Measurements from ENCODE around the gene GDPD4. TPM values are rescaled to one million over a fixed set of nuclear protein-coding genes. Genes with fewer than 3 reads are reported as not detected.

The GDPD4 gene
- total RNA-seq, 1 donor from 2014 or later, result not detected

GRCh38 chr11:77196961-77197360 lies 104.5 kb downstream of the GDPD4 start:
- Mint-ChIP-seq H3K36me3 (ENCODE audit: low read depth) (no peaks in the 10 kb centered on the region), H3K27ac (no peak overlapping the region), H3K4me3 (no peak overlapping the region), H3K4me1 (ENCODE audit: low read depth) (no peaks in the 10 kb centered on the region), H3K9me3 (no peaks in the 10 kb centered on the region), H3K27me3 (ENCODE audit: insufficient read depth) (no peaks in the 10 kb centered on the region)
- intact Hi-C loops (cut with micrococcal nuclease), result no loop called here
- DNase-seq (ENCODE audit: low spot score), result no peak

- Mint-ChIP-seq H3K27me3 (ENCODE audit: insufficient read depth) (no peaks in the 10 kb centered on the region), H3K4me3 (no peak overlapping the region), H3K4me1 (ENCODE audit: low read depth) (no peaks in the 10 kb centered on the region), H3K36me3 (ENCODE audit: low read depth) (no peaks in the 10 kb centered on the region), H3K9me3 (no peaks in the 10 kb centered on the region), H3K27ac (no peak overlapping the region)
- no peak for DNase-seq (ENCODE audit: low spot score)
- intact Hi-C loops (cut with micrococcal nuclease), result no loop called here
Measured at GRCh38 chr11:77195071-77195755, 106.3 kb downstream of the GDPD4 start.

GRCh38 chr11:77193911-77194830 lies 107.3 kb downstream of the GDPD4 start:
- Mint-ChIP-seq H3K27ac (no peak overlapping the region), H3K4me3 (no peak overlapping the region), H3K9me3 (no peaks in the 10 kb centered on the region), H3K36me3 (ENCODE audit: low read depth) (no peaks in the 10 kb centered on the region), H3K4me1 (ENCODE audit: low read depth) (no peaks in the 10 kb centered on the region), H3K27me3 (ENCODE audit: insufficient read depth) (no peaks in the 10 kb centered on the region)
- DNase-seq (ENCODE audit: low spot score), result no peak
- intact Hi-C loops (cut with micrococcal nuclease), result loop anchor here (2.0 kb wide), 1 partner anchor 425 kb away; no protein-coding TSS in a partner anchor

GRCh38 chr11:77193167-77193566 lies 108.3 kb downstream of the GDPD4 start:
- intact Hi-C loops (cut with micrococcal nuclease), result loop anchor here (2.0 kb wide), 1 partner anchor 426 kb away; no protein-coding TSS in a partner anchor
- Mint-ChIP-seq H3K27ac (no peak overlapping the region), H3K27me3 (ENCODE audit: insufficient read depth) (no peaks in the 10 kb centered on the region), H3K4me1 (ENCODE audit: low read depth) (no peaks in the 10 kb centered on the region), H3K4me3 (no peak overlapping the region), H3K36me3 (ENCODE audit: low read depth) (no peaks in the 10 kb centered on the region), H3K9me3 (no peaks in the 10 kb centered on the region)
- DNase-seq (ENCODE audit: low spot score), result no peak

- Mint-ChIP-seq H3K9me3 (no peaks in the 10 kb centered on the region), H3K36me3 (ENCODE audit: low read depth) (no peaks in the 10 kb centered on the region), H3K4me1 (ENCODE audit: low read depth) (no peaks in the 10 kb centered on the region), H3K27me3 (ENCODE audit: insufficient read depth) (peaks cover 2% of the 10 kb centered on the region), H3K4me3 (no peak overlapping the region), H3K27ac (no peak overlapping the region)
- peak; percentile 9 for DNase-seq (ENCODE audit: low spot score)
- intact Hi-C loops (cut with micrococcal nuclease), result loop anchor here (1.0 to 2.0 kb wide), 2 partner anchors 356 to 427 kb away; no protein-coding TSS in a partner anchor
Measured at GRCh38 chr11:77191823-77192495, 109.5 kb downstream of the GDPD4 start.

GRCh38 chr11:77191429-77191822 lies 110.1 kb downstream of the GDPD4 start:
- Mint-ChIP-seq H3K27ac (no peak overlapping the region), H3K4me1 (ENCODE audit: low read depth) (no peaks in the 10 kb centered on the region), H3K27me3 (ENCODE audit: insufficient read depth) (peaks cover 2% of the 10 kb centered on the region), H3K36me3 (ENCODE audit: low read depth) (no peaks in the 10 kb centered on the region), H3K9me3 (no peaks in the 10 kb centered on the region), H3K4me3 (no peak overlapping the region)
- intact Hi-C loops (cut with micrococcal nuclease), result no loop called here
- no peak for DNase-seq (ENCODE audit: low spot score)

- Mint-ChIP-seq H3K4me1 (ENCODE audit: low read depth) (no peaks in the 10 kb centered on the region), H3K27me3 (ENCODE audit: insufficient read depth) (peaks cover 2% of the 10 kb centered on the region), H3K27ac (no peak overlapping the region), H3K36me3 (ENCODE audit: low read depth) (no peaks in the 10 kb centered on the region), H3K4me3 (no peak overlapping the region), H3K9me3 (no peaks in the 10 kb centered on the region)
- DNase-seq (ENCODE audit: low spot score), result no peak
- intact Hi-C loops (cut with micrococcal nuclease), result no loop called here
Measured at GRCh38 chr11:77190331-77191075, 111.0 kb downstream of the GDPD4 start.

- H3K4me3 Mint-ChIP-seq, result no peak overlapping the region
- H3K36me3 Mint-ChIP-seq (ENCODE audit: low read depth), result no peaks in the 10 kb centered on the region
- peaks cover 2% of the 10 kb centered on the region for H3K27me3 Mint-ChIP-seq (ENCODE audit: insufficient read depth)
- no peak overlapping the region for H3K27ac Mint-ChIP-seq
- no peaks in the 10 kb centered on the region for H3K9me3 Mint-ChIP-seq
- intact Hi-C loops (cut with micrococcal nuclease), result loop anchor here (2.0 kb wide), 1 partner anchor 143 kb away; no protein-coding TSS in a partner anchor
- H3K4me1 Mint-ChIP-seq (ENCODE audit: low read depth), result no peaks in the 10 kb centered on the region
- no peak for DNase-seq (ENCODE audit: low spot score)
Measured at GRCh38 chr11:77189588-77190210, 111.8 kb downstream of the GDPD4 start.

GRCh38 chr11:77188633-77189491 lies 112.6 kb downstream of the GDPD4 start:
- no peak for DNase-seq (ENCODE audit: low spot score)
- Mint-ChIP-seq H3K4me1 (ENCODE audit: low read depth) (no peaks in the 10 kb centered on the region), H3K4me3 (no peak overlapping the region), H3K27ac (no peak overlapping the region), H3K27me3 (ENCODE audit: insufficient read depth) (peaks cover 2% of the 10 kb centered on the region), H3K9me3 (no peaks in the 10 kb centered on the region), H3K36me3 (ENCODE audit: low read depth) (no peaks in the 10 kb centered on the region)
- intact Hi-C loops (cut with micrococcal nuclease), result loop anchor here (1.0 to 2.0 kb wide), 3 partner anchors 62 to 359 kb away; no protein-coding TSS in a partner anchor

GRCh38 chr11:77187776-77188632 lies 113.5 kb downstream of the GDPD4 start:
- no peaks in the 10 kb centered on the region for H3K9me3 Mint-ChIP-seq
- no peak overlapping the region for H3K27ac Mint-ChIP-seq
- no peak overlapping the region for H3K4me3 Mint-ChIP-seq
- H3K4me1 Mint-ChIP-seq (ENCODE audit: low read depth), result no peaks in the 10 kb centered on the region
- no peaks in the 10 kb centered on the region for H3K36me3 Mint-ChIP-seq (ENCODE audit: low read depth)
- peaks cover 2% of the 10 kb centered on the region for H3K27me3 Mint-ChIP-seq (ENCODE audit: insufficient read depth)
- DNase-seq (ENCODE audit: low spot score), result peak; percentile 52
- intact Hi-C loops (cut with micrococcal nuclease), result loop anchor here (1.0 to 2.0 kb wide), 3 partner anchors 61 to 360 kb away; no protein-coding TSS in a partner anchor
